ENCODE data around the gene SFMBT2. TPM values are rescaled to one million over a fixed set of nuclear protein-coding genes. Genes with fewer than 3 reads are reported as not detected.

The SFMBT2 gene
- polyA plus RNA-seq, 2 of the 4 experiments (the other 2 are of a cell fraction) = 9.6 to 10.2 TPM

DNA sequence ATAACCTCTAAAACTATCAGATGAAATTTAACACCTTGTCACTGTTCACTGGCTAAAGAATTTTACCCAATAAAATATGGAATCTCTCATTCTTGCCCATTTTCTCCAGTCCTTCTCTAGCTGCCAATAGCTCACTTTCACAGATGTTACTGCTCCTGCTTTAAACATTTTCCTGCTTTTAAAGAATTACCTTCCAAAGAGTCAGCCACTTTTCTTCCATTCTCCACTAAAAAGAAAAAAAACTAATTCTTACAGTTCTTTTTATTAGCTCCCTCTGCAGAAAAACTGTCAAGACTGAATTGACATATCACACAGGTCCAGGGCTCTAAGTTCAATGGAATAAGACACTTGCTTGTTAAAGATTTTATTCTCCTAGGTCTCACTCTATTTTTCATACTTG, 114.8 kb downstream of the SFMBT2 start (continued):
- TF ChIP-seq MAZ (IDR thresholded peaks at IDR 0.05; ENCODE audit: borderline replicate concordance, low read depth, low read length) (no peak), FOSL2 (IDR thresholded peaks at IDR 0.05) (no peak), FOSL2 (CRISPR knock-in tag; IDR thresholded peaks at IDR 0.05) (no peak), HOXB13 (CRISPR knock-in tag; IDR thresholded peaks at IDR 0.05; ENCODE audit: low read depth) (no peak)
- TF ChIP-seq, protein P1, sequence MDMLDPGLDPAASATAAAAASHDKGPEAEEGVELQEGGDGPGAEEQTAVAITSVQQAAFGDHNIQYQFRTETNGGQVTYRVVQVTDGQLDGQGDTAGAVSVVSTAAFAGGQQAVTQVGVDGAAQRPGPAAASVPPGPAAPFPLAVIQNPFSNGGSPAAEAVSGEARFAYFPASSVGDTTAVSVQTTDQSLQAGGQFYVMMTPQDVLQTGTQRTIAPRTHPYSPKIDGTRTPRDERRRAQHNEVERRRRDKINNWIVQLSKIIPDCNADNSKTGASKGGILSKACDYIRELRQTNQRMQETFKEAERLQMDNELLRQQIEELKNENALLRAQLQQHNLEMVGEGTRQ (IDR thresholded peaks at IDR 0.05) = no peak

GRCh38 chr10:7293378-7293920, 117.4 kb downstream of the SFMBT2 start:
- CTCF ChIA-PET = interaction anchor here (0.6 to 1.8 kb wide), 5 partner anchors 9 to 123 kb away, joined by 3 to 7 read pairs (median 4); no protein-coding TSS in a partner anchor
- WGBS (ENCODE audit: missing lambda C conversion rate) = 70% methylated on average over 3 of the region's 3 CpGs
- H3K27ac ChIP-seq = peak overlapping the region in 1 of 2 experiments; percentile 77; a peak in 4 of 6 replicates
- no peak overlapping the region for H3K4me2 ChIP-seq
- H3K4me3 ChIP-seq = no peak overlapping the region
- no peak for TF ChIP-seq KDM5A (IDR thresholded peaks at IDR 0.05)
- TF ChIP-seq, protein P1 (IDR thresholded peaks at IDR 0.05) = no peak
- TF ChIP-seq HOXB13 (CRISPR knock-in tag; IDR thresholded peaks at IDR 0.05; ENCODE audit: low read depth) = no peak
- TF ChIP-seq FOXS1 (CRISPR knock-in tag; IDR thresholded peaks at IDR 0.05) = no peak
- TF ChIP-seq ZC3H11A (IDR thresholded peaks at IDR 0.05) = no peak
- no peak for TF ChIP-seq KDM1A (IDR thresholded peaks at IDR 0.05; ENCODE audit: low read depth)
- no peak for TF ChIP-seq CTCF (IDR thresholded peaks at IDR 0.05)
- TF ChIP-seq, protein P2, sequence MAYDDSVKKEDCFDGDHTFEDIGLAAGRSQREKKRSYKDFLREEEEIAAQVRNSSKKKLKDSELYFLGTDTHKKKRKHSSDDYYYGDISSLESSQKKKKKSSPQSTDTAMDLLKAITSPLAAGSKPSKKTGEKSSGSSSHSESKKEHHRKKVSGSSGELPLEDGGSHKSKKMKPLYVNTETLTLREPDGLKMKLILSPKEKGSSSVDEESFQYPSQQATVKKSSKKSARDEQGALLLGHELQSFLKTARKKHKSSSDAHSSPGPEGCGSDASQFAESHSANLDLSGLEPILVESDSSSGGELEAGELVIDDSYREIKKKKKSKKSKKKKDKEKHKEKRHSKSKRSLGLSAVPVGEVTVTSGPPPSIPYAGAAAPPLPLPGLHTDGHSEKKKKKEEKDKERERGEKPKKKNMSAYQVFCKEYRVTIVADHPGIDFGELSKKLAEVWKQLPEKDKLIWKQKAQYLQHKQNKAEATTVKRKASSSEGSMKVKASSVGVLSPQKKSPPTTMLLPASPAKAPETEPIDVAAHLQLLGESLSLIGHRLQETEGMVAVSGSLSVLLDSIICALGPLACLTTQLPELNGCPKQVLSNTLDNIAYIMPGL (CRISPR knock-in tag; IDR thresholded peaks at IDR 0.05; ENCODE audit: borderline replicate concordance) = no peak
- no peak for TF ChIP-seq CHD2 (IDR thresholded peaks at IDR 0.05; ENCODE audit: low read length, partially characterized antibody)
- H3K4me1 ChIP-seq = peaks cover 40% of the 10 kb centered on the region
- FAIRE-seq (no peak), ATAC-seq (no peak), DNase-seq (ENCODE audit: low read depth in 1 of 2, low spot score in 1 of 2) (no peak)
- no peaks in the 10 kb centered on the region for H3K9me3 ChIP-seq
- POLR2A ChIA-PET = no interaction called here

- ATAC-seq (peak; percentile 86 to 93), FAIRE-seq (no peak), DNase-seq (ENCODE audit: low read depth in 1 of 2, low spot score in 1 of 2) (peak; percentile 50 to 60)
- POLR2A ChIA-PET = no interaction called here
- 41% methylated on average over 8 of the region's 8 CpGs for WGBS (ENCODE audit: missing lambda C conversion rate)
- Histone ChIP-seq H3K27ac (peak overlapping the region; percentile 67 to 87; a peak in 5 of 6 replicates), H3K4me2 (peak overlapping the region; percentile 45), H3K9me3 (no peaks in the 10 kb centered on the region), H3K4me1 (peaks cover 28% of the 10 kb centered on the region), H3K4me3 (no peak overlapping the region)
- TF ChIP-seq RAD21 (conservative IDR thresholded peaks at IDR 0.05 in 1 of 2, IDR thresholded peaks at IDR 0.05 in 1 of 2) = 0 out of 5 replicates have a peak, but pooled peaks of 1 of the 2 experiments have one; percentile 12
- no peak for TF ChIP-seq POLR2A (IDR thresholded peaks at IDR 0.05; ENCODE audit: low read length)
- TF ChIP-seq JUN (IDR thresholded peaks at IDR 0.05) = peak in 1 of 2 experiments; percentile 60; a peak in 3 of 5 replicates
- no peak for TF ChIP-seq FOSB (CRISPR knock-in tag; IDR thresholded peaks at IDR 0.05)
- TF ChIP-seq HOXB13 (CRISPR knock-in tag; IDR thresholded peaks at IDR 0.05; ENCODE audit: low read depth) = no peak
- peak; percentile 76 for TF ChIP-seq GATA3 (IDR thresholded peaks at IDR 0.05; ENCODE audit: borderline replicate concordance)
- TF ChIP-seq MAZ (IDR thresholded peaks at IDR 0.05; ENCODE audit: borderline replicate concordance, low read depth, low read length) = no peak
- TF ChIP-seq FOSL2 (IDR thresholded peaks at IDR 0.05) = 0 out of 2 replicates have a peak, but pooled peaks have one; percentile 32
- TF ChIP-seq FOSL2 (CRISPR knock-in tag; IDR thresholded peaks at IDR 0.05) = 0 out of 2 replicates have a peak, but pooled peaks have one; percentile 17
- TF ChIP-seq, protein P3, sequence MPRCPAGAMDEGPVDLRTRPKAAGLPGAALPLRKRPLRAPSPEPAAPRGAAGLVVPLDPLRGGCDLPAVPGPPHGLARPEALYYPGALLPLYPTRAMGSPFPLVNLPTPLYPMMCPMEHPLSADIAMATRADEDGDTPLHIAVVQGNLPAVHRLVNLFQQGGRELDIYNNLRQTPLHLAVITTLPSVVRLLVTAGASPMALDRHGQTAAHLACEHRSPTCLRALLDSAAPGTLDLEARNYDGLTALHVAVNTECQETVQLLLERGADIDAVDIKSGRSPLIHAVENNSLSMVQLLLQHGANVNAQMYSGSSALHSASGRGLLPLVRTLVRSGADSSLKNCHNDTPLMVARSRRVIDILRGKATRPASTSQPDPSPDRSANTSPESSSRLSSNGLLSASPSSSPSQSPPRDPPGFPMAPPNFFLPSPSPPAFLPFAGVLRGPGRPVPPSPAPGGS (IDR thresholded peaks at IDR 0.05) = 0 out of 3 replicates have a peak, but pooled peaks have one; percentile 27
- no peak for TF ChIP-seq CHD2 (IDR thresholded peaks at IDR 0.05; ENCODE audit: low read length, partially characterized antibody)
- peak; percentile 43 to 84; a peak in 3 of 5 replicates for TF ChIP-seq EP300 (IDR thresholded peaks at IDR 0.05)
- peak; percentile 75 for TF ChIP-seq JUNB (IDR thresholded peaks at IDR 0.05)
- no peak for TF ChIP-seq CHD4 (IDR thresholded peaks at IDR 0.05; ENCODE audit: borderline replicate concordance)
- no peak for TF ChIP-seq HOXA7 (CRISPR knock-in tag; IDR thresholded peaks at IDR 0.05)
- no peak for TF ChIP-seq RCOR1 (IDR thresholded peaks at IDR 0.05; ENCODE audit: low read depth, low read length)
- CTCF ChIA-PET = interaction anchor here (0.7 to 5.4 kb wide), 2 partner anchors 10 to 92 kb away, joined by 3 to 38 read pairs; no protein-coding TSS in a partner anchor
Observed at GRCh38 chr10:7291487-7292270, 119.2 kb downstream of the SFMBT2 start.
